Lower leg skin (tissue), 3 donors: ENCODE measurements around the gene ZFPM1.

Experiments
- CTCF ChIP-seq, 3 donors: fragments of 450-650 bp; IDR thresholded peaks; one replicate each; pipeline ENCODE4 v1.5.1; 2016; ENCODE audit warnings: antibody characterized with exemption in 3 of 3, mild to moderate bottlenecking in 3 of 3, moderate library complexity in 2 of 3
- POLR2A ChIP-seq, 2 donors: fragments of 450-650 bp; IDR thresholded peaks; one replicate each; pipeline ENCODE4 v1.6.1; 2016 to 2017; ENCODE audit warnings: antibody characterized with exemption in 2 of 2, mild to moderate bottlenecking in 1 of 2, moderate library complexity in 1 of 2

- TF ChIP-seq CTCF (IDR thresholded peaks at IDR 0.05) = no peak
- TF ChIP-seq POLR2A (IDR thresholded peaks at IDR 0.05) = no peak
Measured at GRCh38 chr16:88502776-88503280, 49.7 kb downstream of the ZFPM1 start.
